Measurements from ENCODE around the gene RAB40C.

RAB40C gene

GRCh38 chr16:647173-647902, 57.5 kb downstream of the RAB40C start:
- ATAC-seq: no peak
- TF ChIP-seq TCF4 (CRISPR knock-in tag; IDR thresholded peaks at IDR 0.05; ENCODE audit: borderline replicate concordance) (no peak), PPARA (CRISPR knock-in tag; IDR thresholded peaks at IDR 0.05; ENCODE audit: borderline replicate concordance) (no peak), CREB5 (CRISPR knock-in tag; IDR thresholded peaks at IDR 0.05; ENCODE audit: low read depth) (no peak), ISL1 (CRISPR knock-in tag; IDR thresholded peaks at IDR 0.05) (no peak), OSR1 (CRISPR knock-in tag; IDR thresholded peaks at IDR 0.05) (no peak)

GRCh38 chr16:648071-648780, 58.4 kb downstream of the RAB40C start:
- peak; percentile 41 for ATAC-seq
- TF ChIP-seq POU6F1 (CRISPR knock-in tag; IDR thresholded peaks at IDR 0.05; ENCODE audit: borderline replicate concordance, low read depth): no peak
- no peak for TF ChIP-seq TOX (CRISPR knock-in tag; IDR thresholded peaks at IDR 0.05; ENCODE audit: borderline replicate concordance)
- TF ChIP-seq ZNF8 (CRISPR knock-in tag; IDR thresholded peaks at IDR 0.05): no peak
- no peak for TF ChIP-seq TSHZ2 (CRISPR knock-in tag; IDR thresholded peaks at IDR 0.05)
- TF ChIP-seq BACH2 (CRISPR knock-in tag; IDR thresholded peaks at IDR 0.05; ENCODE audit: borderline replicate concordance): no peak
- no peak for TF ChIP-seq ISL1 (CRISPR knock-in tag; IDR thresholded peaks at IDR 0.05)
- no peak for TF ChIP-seq ZNF70 (CRISPR knock-in tag; IDR thresholded peaks at IDR 0.05)
- no peak for TF ChIP-seq PPARA (CRISPR knock-in tag; IDR thresholded peaks at IDR 0.05; ENCODE audit: borderline replicate concordance)
- TF ChIP-seq SNAI2 (CRISPR knock-in tag; IDR thresholded peaks at IDR 0.05): no peak
- no peak for TF ChIP-seq CSRNP3 (CRISPR knock-in tag; IDR thresholded peaks at IDR 0.05)
- no peak for TF ChIP-seq GLIS3 (CRISPR knock-in tag; IDR thresholded peaks at IDR 0.05)
- no peak for TF ChIP-seq ESRRG (CRISPR knock-in tag; IDR thresholded peaks at IDR 0.05)
- TF ChIP-seq ARNTL (CRISPR knock-in tag; IDR thresholded peaks at IDR 0.05; ENCODE audit: borderline replicate concordance, low read depth): no peak
- TF ChIP-seq PATZ1 (CRISPR knock-in tag; IDR thresholded peaks at IDR 0.05; ENCODE audit: borderline replicate concordance): no peak
- TF ChIP-seq TCF4 (CRISPR knock-in tag; IDR thresholded peaks at IDR 0.05; ENCODE audit: borderline replicate concordance): no peak
- TF ChIP-seq CREB5 (CRISPR knock-in tag; IDR thresholded peaks at IDR 0.05; ENCODE audit: low read depth): no peak
- no peak for TF ChIP-seq RARB (CRISPR knock-in tag; IDR thresholded peaks at IDR 0.05)
- no peak for TF ChIP-seq ZFP30 (CRISPR knock-in tag; IDR thresholded peaks at IDR 0.05)
- no peak for TF ChIP-seq ZFP3 (CRISPR knock-in tag; IDR thresholded peaks at IDR 0.05)
- no peak for TF ChIP-seq ZNF565 (CRISPR knock-in tag; conservative IDR thresholded peaks at IDR 0.05; ENCODE audit: low read depth)
